ENCODE results near the gene TECPR2. TPM values are rescaled to one million over a fixed set of nuclear protein-coding genes. Genes with fewer than 3 reads are reported as not detected.

The TECPR2 gene
- total RNA-seq, 1 donor = 16.1 TPM

DNA sequence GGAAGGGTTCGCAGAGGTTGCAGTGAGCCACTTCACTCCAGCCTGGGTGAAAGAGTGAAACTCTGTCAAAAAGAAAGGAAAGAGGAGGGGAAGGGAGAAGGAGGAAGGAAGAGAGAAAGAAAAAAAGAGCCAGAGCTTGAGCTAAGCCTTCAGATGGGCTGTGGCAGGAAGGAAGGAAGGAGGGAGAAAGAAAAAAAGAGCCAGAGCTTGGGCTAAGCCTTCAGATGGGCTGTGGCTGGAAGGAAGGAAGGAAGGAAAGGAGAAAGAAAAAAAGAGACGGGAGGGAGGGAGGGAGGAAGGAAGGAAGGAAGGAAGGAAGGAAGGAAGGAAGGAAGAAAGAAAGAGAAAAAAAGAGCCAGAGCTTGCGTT is 160.4 kb downstream of the TECPR2 start:
- H3K4me3 ChIP-seq (ENCODE audit: low read depth, low read length) = no peak overlapping the region
- DNase-seq (ENCODE audit: low read depth) = no peak
- TF ChIP-seq, protein P1, sequence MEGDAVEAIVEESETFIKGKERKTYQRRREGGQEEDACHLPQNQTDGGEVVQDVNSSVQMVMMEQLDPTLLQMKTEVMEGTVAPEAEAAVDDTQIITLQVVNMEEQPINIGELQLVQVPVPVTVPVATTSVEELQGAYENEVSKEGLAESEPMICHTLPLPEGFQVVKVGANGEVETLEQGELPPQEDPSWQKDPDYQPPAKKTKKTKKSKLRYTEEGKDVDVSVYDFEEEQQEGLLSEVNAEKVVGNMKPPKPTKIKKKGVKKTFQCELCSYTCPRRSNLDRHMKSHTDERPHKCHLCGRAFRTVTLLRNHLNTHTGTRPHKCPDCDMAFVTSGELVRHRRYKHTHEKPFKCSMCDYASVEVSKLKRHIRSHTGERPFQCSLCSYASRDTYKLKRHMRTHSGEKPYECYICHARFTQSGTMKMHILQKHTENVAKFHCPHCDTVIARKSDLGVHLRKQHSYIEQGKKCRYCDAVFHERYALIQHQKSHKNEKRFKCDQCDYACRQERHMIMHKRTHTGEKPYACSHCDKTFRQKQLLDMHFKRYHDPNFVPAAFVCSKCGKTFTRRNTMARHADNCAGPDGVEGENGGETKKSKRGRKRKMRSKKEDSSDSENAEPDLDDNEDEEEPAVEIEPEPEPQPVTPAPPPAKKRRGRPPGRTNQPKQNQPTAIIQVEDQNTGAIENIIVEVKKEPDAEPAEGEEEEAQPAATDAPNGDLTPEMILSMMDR (IDR thresholded peaks at IDR 0.05; ENCODE audit: insufficient read depth, low read length) = no peak

DNA sequence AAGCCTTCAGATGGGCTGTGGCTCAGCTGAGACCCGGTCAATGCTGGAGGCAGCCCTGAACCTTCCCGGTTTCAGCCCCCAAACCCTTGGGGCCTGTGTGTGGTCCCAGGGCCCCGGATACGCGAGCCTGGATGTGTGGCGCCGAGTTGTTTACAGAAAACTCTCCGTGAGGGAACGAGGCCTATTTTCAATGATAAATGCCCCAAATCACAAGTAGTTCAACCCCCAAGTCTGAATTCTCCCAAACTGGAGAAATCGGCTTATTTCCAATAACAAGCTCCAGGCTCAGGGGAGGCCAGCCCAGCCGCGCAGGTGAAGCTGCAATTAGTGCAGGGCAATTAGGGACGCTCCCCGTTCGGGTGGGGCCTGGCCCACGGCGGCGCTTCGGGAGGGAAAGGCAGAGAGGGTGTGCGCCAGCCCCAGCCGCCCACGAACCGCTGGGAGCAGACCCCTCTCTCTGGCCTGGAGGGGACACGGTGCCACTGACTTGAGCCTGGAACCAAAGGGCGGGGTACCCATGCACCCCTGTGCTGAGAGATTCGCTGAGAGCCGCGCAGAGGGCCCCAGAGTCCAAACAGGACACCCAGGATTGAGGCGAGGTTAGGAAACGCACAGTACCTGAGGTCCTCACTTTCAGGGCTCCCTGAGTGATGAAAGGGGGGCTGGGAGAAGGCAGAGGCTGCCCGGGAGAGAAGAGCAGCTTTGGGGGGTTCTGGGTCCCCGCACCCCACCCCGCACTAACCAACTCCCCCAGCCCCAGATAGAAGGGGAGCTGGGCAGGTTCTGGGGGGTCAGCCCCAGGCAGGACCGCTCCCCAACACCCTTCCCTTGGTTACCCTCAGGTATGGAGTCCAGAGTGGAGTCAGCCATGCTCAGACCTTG is 161.1 kb downstream of the TECPR2 start:
- H3K4me3 ChIP-seq (ENCODE audit: low read depth, low read length) = peak overlapping the region; percentile 33
- TF ChIP-seq, protein P1 (IDR thresholded peaks at IDR 0.05; ENCODE audit: insufficient read depth, low read length) = no peak
- DNase-seq (ENCODE audit: low read depth) = no peak

DNA sequence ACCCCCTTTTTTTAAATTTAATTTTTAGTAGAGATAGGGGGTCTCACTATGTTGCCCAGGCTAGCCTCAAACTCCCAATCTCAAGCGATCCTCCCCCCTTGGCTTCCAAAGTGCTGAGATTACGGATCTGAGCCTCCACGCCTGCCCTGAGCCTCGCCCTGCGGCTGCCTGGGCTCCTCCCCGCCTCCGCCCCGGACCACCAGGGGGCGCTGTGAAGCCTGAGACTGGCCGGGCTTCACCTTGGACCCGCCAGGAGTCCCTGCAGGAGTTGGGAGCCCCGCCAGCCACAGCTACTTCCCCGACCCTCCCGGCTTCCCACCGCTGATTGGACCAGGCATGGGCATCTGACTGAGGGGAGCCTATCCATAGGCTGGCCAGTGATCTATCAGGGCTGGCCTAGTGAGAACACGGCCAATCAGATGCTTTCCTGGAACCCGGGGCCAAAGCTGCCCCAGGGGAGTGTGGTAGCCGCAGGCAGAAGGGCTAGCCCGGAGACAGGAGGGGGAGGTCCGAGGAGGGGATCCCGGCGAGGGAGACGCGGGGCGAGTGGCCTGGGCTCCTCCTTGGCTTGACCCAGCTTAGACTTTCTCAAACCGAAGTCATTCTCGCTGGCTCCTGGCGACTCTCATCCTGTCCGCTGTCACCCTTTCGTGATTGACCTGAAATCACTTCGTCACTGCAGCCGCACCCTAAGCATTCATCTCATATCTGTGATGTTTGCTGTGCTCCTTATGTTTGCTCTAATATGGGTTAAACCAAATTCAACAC is 161.9 kb downstream of the TECPR2 start:
- peak; percentile 98 for DNase-seq (ENCODE audit: low read depth)

DNA sequence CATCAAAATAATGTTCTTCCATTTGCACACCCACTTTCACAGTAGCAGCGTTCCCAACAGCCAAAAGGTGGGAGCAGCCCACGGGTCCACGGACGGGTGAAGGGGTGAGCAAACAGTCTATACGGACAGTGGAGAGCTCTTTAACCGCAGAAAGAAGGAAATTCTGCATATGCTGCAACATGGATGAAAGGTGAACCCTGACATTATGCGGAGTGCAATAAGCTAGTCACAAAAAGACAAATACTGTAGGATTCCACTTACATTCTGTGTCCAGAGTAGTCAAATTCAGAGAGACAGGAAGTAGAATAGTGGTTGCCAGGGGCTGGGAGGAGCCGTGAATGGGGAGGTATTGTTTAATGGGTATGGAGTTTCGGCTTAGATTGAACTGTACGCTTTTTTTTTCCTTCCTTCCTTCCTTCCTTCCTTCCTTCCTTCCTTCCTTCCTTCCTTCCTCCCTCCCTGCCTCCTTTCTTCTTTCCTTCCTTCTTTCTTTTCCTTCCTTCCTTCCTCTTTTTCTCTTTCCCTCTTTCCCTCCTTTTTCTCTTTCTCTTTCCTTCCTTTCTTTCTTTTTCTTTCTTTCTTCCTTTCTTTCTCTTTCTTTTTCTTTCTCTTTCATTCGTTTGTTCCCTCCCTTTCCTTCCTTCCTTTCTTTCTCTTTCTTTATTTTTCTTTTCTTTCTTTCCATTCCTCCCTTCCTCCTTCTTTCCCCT is 162.6 kb downstream of the TECPR2 start:
- TF ChIP-seq, protein P1 (IDR thresholded peaks at IDR 0.05; ENCODE audit: insufficient read depth, low read length) = no peak
- DNase-seq (ENCODE audit: low read depth) = peak; percentile 72
- H3K4me3 ChIP-seq (ENCODE audit: low read depth, low read length) = peak overlapping the region; percentile 84

More for the DNA sequence above, 161.9 kb downstream of the TECPR2 start:
- TF ChIP-seq, protein P1 (IDR thresholded peaks at IDR 0.05; ENCODE audit: insufficient read depth, low read length) = peak; percentile 94
- H3K4me3 ChIP-seq (ENCODE audit: low read depth, low read length) = peak overlapping the region; percentile 84

DNA sequence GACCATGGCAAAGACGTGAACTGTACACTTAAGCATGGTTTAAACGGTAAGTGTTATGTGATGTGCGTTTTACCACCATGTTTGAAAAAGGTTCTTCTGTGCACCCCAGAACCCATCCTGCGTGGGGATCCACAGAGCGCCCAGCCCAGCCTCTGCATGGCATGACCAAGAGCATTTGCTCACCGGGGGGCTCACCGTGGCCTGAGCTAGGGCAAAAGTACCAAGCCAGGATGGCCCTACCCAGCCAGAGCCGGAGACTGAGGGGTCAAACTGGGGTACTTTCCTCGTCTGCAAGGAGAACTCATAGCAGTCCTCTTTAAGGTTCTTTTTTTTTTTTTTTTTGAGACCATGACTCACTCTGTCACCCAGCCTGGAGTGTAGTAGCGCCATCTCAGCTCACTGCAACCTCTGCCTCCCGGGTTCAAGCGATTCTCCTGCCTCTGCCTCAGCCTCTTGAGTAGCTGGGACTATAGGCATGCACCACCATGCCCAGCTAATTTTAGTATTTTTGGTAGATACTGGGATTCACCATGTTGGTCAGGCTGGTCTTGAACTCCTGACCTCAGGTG is 163.3 kb downstream of the TECPR2 start:
- no peak overlapping the region for H3K4me3 ChIP-seq (ENCODE audit: low read depth, low read length)
- TF ChIP-seq, protein P1 (IDR thresholded peaks at IDR 0.05; ENCODE audit: insufficient read depth, low read length) = no peak
- DNase-seq (ENCODE audit: low read depth) = no peak

DNA sequence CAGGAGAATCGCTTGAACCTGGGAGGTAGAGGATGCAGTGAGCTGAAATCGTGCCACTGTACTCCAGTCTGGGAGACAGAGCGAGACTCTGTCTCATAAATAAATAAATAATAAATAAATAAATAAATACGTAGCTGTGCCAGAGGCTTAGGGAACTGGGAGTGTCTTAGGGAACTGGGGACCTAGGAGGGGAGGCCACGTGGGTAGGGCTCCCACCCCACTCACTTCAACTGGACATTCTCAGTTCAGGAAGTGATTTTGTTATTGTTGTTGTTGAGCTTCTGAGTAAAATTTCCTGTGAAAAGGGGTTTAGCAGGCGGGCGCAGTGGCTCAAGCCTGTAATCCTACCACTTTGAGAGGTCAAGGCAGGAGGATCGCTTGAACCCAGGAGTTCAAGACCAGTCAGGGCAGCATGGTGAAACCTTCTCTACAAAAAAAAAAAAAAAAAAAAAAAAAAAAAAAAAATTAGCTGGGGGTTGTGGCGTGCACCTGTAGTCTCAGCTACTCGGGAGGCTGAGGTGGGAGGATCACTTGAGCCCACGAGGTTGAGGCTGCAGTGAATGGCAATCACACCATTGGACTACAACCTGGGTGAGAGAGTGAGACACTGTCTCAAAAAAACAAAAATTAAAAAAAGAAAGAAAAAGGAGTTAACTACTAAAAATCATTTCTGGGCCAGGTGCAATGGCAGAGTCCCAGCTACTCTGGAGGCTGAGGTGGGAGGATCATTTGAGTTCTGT is 165.9 kb downstream of the TECPR2 start:
- TF ChIP-seq, protein P1 (IDR thresholded peaks at IDR 0.05; ENCODE audit: insufficient read depth, low read length) = no peak
- no peak for DNase-seq (ENCODE audit: low read depth)
- H3K4me3 ChIP-seq (ENCODE audit: low read depth, low read length) = no peak overlapping the region

Measured in fibroblast of the aortic adventitia (primary cell).